Neural cell (in vitro differentiated cells): ENCODE measurements around the gene TAF1L. TPM values are rescaled to one million over a fixed set of nuclear protein-coding genes. Genes with fewer than 3 reads are reported as not detected.

Source experiments
- H2AFZ ChIP-seq: fragments of 200-600, 300-800 bp; sonication (generic), shearing (Covaris generic); 2 replicates; pipeline ENCODE4 v1.6.0; 2014; ENCODE audit warnings: low read depth, mild to moderate bottlenecking, antibody characterized with exemption, low read length, moderate library complexity
- H3F3A ChIP-seq: fragments of 200-600 bp; shearing (Covaris generic); 2 replicates; pipeline ENCODE4 v1.6.1; 2016; ENCODE audit warnings: mild to moderate bottlenecking, moderate library complexity, mixed read lengths, antibody characterized with exemption, low read length; ENCODE audit not compliant: insufficient read depth, poor library complexity, severe bottlenecking
- H3K27ac ChIP-seq: fragments of 200-600, 300-800 bp; sonication (generic), shearing (Covaris generic); 2 replicates; pipeline ENCODE4 v1.5.1; 2014; ENCODE audit warnings: mild to moderate bottlenecking, low read length, moderate library complexity
- H3K27me3 ChIP-seq: fragments of 300-800, 200-600 bp; sonication (generic), shearing (Covaris generic); 2 replicates; pipeline ENCODE4 v1.6.0; 2014; ENCODE audit warnings: mild to moderate bottlenecking, low read depth, low read length, moderate library complexity; ENCODE audit not compliant: insufficient read depth
- H3K36me3 ChIP-seq: fragments of 300-800, 200-600 bp; sonication (generic), shearing (Covaris generic); 2 replicates; pipeline ENCODE4 v1.5.1; 2014; ENCODE audit warnings: mild to moderate bottlenecking, antibody characterized with exemption, low read length, moderate library complexity; ENCODE audit not compliant: insufficient read depth
- H3K4me2 ChIP-seq: fragments of 300-800, 200-600 bp; sonication (generic), shearing (Covaris generic); 2 replicates; pipeline ENCODE4 v1.6.0; 2014; ENCODE audit warnings: mild to moderate bottlenecking, low read length
- H3K4me3 ChIP-seq: fragments of 300-800, 200-600 bp; sonication (generic), shearing (Covaris generic); 2 replicates; pipeline ENCODE4 v1.5.1; 2014; ENCODE audit warnings: mild to moderate bottlenecking, low read length, moderate library complexity
- H3K79me2 ChIP-seq: fragments of 200-600 bp; shearing (Covaris generic); replicated peaks from 2 replicates; pipeline ENCODE4 v1.6.0; 2014; ENCODE audit warnings: mild to moderate bottlenecking, low read length, moderate library complexity; ENCODE audit not compliant: insufficient read depth
- H3K9ac ChIP-seq: fragments of 300-800, 200-600 bp; sonication (generic), shearing (Covaris generic); 2 replicates; pipeline ENCODE4 v1.6.1; 2016; ENCODE audit warnings: mild to moderate bottlenecking, low read length, mixed read lengths
- H3K9me2 ChIP-seq: fragments of 200-600 bp; shearing (Covaris generic); 2 replicates; pipeline ENCODE4 v1.6.1; 2016; ENCODE audit warnings: mild to moderate bottlenecking, low read length, mixed read lengths; ENCODE audit not compliant: insufficient read depth
- H3K9me3 ChIP-seq: fragments of 200-600, 300-800 bp; sonication (generic), shearing (Covaris generic); 2 replicates; pipeline ENCODE4 v1.6.1; 2016; ENCODE audit warnings: mild to moderate bottlenecking, mixed run types, low read length, moderate library complexity, mixed read lengths
- H4K20me1 ChIP-seq: fragments of 200-600 bp; shearing (Covaris generic); 2 replicates; pipeline ENCODE4 v1.6.1; 2016; ENCODE audit warnings: mild to moderate bottlenecking, mixed run types; ENCODE audit not compliant: insufficient read depth
- CTCF ChIP-seq: fragments of 450-650 bp; IDR thresholded peaks from 2 replicates; pipeline ENCODE4 v1.5.1; 2014; ENCODE audit warnings: antibody characterized with exemption, mild to moderate bottlenecking, moderate library complexity; ENCODE audit not compliant: poor library complexity, severe bottlenecking
- EP300 ChIP-seq: fragments of 450-650 bp; conservative IDR thresholded peaks from 2 replicates; pipeline ENCODE4 v1.6.1; 2014; ENCODE audit warnings: antibody characterized with exemption, mild to moderate bottlenecking, moderate library complexity; ENCODE audit not compliant: poor library complexity, severe bottlenecking
- EZH2 ChIP-seq: fragments of 200-600, 300-800 bp; shearing (Covaris generic), sonication (generic); IDR thresholded peaks from 2 replicates; pipeline ENCODE4 v1.6.1; 2014; ENCODE audit warnings: antibody characterized with exemption, low read length, borderline replicate concordance, mild to moderate bottlenecking; ENCODE audit not compliant: insufficient read depth, poor library complexity, severe bottlenecking
- MXI1 ChIP-seq: fragments of 450-650 bp; conservative IDR thresholded peaks from 2 replicates; pipeline ENCODE4 v1.6.1; 2014; ENCODE audit warnings: antibody characterized with exemption, mild to moderate bottlenecking; ENCODE audit not compliant: poor library complexity, severe bottlenecking
- POLR2AphosphoS5 ChIP-seq: IDR thresholded peaks from 2 replicates; pipeline ENCODE4 v1.6.1; 2012
- RAD21 ChIP-seq: fragments of 450-650 bp; conservative IDR thresholded peaks from 2 replicates; pipeline ENCODE4 v1.6.1; 2014; ENCODE audit warnings: antibody characterized with exemption, mild to moderate bottlenecking, moderate library complexity
- REST ChIP-seq: IDR thresholded peaks from 2 replicates; pipeline ENCODE4 v1.6.1; 2012; ENCODE audit warnings: borderline replicate concordance
- SMC3 ChIP-seq: fragments of 450-650 bp; conservative IDR thresholded peaks from 2 replicates; pipeline ENCODE4 v1.6.1; 2014; ENCODE audit warnings: antibody characterized with exemption, mild to moderate bottlenecking, moderate library complexity; ENCODE audit not compliant: poor library complexity
- TAF1 ChIP-seq: IDR thresholded peaks from 2 replicates; pipeline ENCODE4 v1.6.1; 2012; ENCODE audit warnings: low read depth
- polyA plus RNA-seq: library from polyadenylated mRNA; depleted of rRNA; stranded (reverse); fragments of >200 nt; gene quantifications from 2 replicates; pipeline ENCODE4 v1.2.3, GENCODE V29; 2014

Gene TAF1L
- polyA plus RNA-seq, 1 donor from 2014 or later: not detected

- H3K9me3 ChIP-seq: no peaks in the 10 kb centered on the region
- H3K36me3 ChIP-seq: no peaks in the 10 kb centered on the region
- H3K9me2 ChIP-seq: no peaks in the 10 kb centered on the region
- H3K27me3 ChIP-seq: no peaks in the 10 kb centered on the region
- H2AFZ ChIP-seq: no peak overlapping the region
- H3F3A ChIP-seq: no peaks in the 10 kb centered on the region
- no peak overlapping the region for H3K4me3 ChIP-seq
- TF ChIP-seq REST (no peak), EZH2 (no peak), CTCF (no peak), TAF1 (no peak), MXI1 (no peak), EP300 (no peak), POLR2AphosphoS5 (no peak), RAD21 (no peak), SMC3 (no peak)
- no peaks in the 10 kb centered on the region for H3K79me2 ChIP-seq
- no peak overlapping the region for H3K27ac ChIP-seq
- no peak overlapping the region for H3K9ac ChIP-seq
- no peak overlapping the region for H3K4me2 ChIP-seq
- no peaks in the 10 kb centered on the region for H4K20me1 ChIP-seq
These were observed 37.0 kb upstream of the TAF1L start for GRCh38 chr9:32672469-32672868.

- H3K27ac ChIP-seq: no peak overlapping the region
- H3K9me3 ChIP-seq: no peaks in the 10 kb centered on the region
- no peaks in the 10 kb centered on the region for H4K20me1 ChIP-seq
- no peak overlapping the region for H3K9ac ChIP-seq
- no peaks in the 10 kb centered on the region for H3K27me3 ChIP-seq
- H3K79me2 ChIP-seq: no peaks in the 10 kb centered on the region
- TF ChIP-seq EZH2: no peak
- no peak for TF ChIP-seq POLR2AphosphoS5
- TF ChIP-seq EP300: no peak
- TF ChIP-seq CTCF: no peak
- TF ChIP-seq REST: no peak
- TF ChIP-seq TAF1: no peak
- no peak for TF ChIP-seq SMC3
- TF ChIP-seq RAD21: no peak
- no peak for TF ChIP-seq MXI1
- no peaks in the 10 kb centered on the region for H3K36me3 ChIP-seq
- no peaks in the 10 kb centered on the region for H3K9me2 ChIP-seq
- no peak overlapping the region for H3K4me2 ChIP-seq
- H3F3A ChIP-seq: no peaks in the 10 kb centered on the region
- H3K4me3 ChIP-seq: no peak overlapping the region
- H2AFZ ChIP-seq: no peak overlapping the region
These were observed 35.9 kb upstream of the TAF1L start for GRCh38 chr9:32671333-32671732.
